MM.1S (cell line): ENCODE data around the gene PRUNE2.

Experiments used
- DNase-seq: peaks from one replicate; pipeline ENCODE4 v3.0.0-alpha.2; 2015
- H2AFZ ChIP-seq: fragments of 300-600 bp; sonication (generic); 2 replicates; pipeline ENCODE4 v1.6.0; 2016; ENCODE audit warnings: antibody characterized with exemption, low read length
- H3F3A ChIP-seq: fragments of 300-600 bp; sonication (generic); 2 replicates; pipeline ENCODE4 v1.6.1; 2016; ENCODE audit warnings: mild to moderate bottlenecking, antibody characterized with exemption, low read length, moderate library complexity, mixed read lengths; ENCODE audit not compliant: insufficient read depth
- H3K27ac ChIP-seq: fragments of 300-600 bp; sonication (generic); 2 replicates; pipeline ENCODE4 v1.5.1; 2016; ENCODE audit warnings: mild to moderate bottlenecking, low read length
- H3K27me3 ChIP-seq: fragments of 300-600 bp; sonication (generic); replicated peaks from 2 replicates; pipeline ENCODE4 v1.6.0; 2016; ENCODE audit warnings: low read length; ENCODE audit not compliant: insufficient read depth
- H3K36me3 ChIP-seq: fragments of 300-600 bp; sonication (generic); replicated peaks from 2 replicates; pipeline ENCODE4 v1.6.1; 2016; ENCODE audit warnings: mild to moderate bottlenecking, low read length, mixed read lengths; ENCODE audit not compliant: insufficient read depth
- H3K4me1 ChIP-seq: fragments of 300-600 bp; sonication (generic); 2 replicates; pipeline ENCODE4 v1.6.1; 2016; ENCODE audit warnings: low read length, mixed read lengths
- H3K4me2 ChIP-seq: fragments of 300-600 bp; sonication (generic); 2 replicates; pipeline ENCODE4 v1.6.0; 2016; ENCODE audit warnings: low read depth, low read length
- H3K4me3 ChIP-seq: fragments of 300-600 bp; sonication (generic); 2 replicates; pipeline ENCODE4 v1.5.1; 2016; ENCODE audit warnings: low read length, mixed read lengths
- H3K79me2 ChIP-seq: fragments of 300-600 bp; sonication (generic); 2 replicates; pipeline ENCODE4 v1.6.1; 2016; ENCODE audit warnings: mixed run types, low read length, mixed read lengths
- H3K9ac ChIP-seq: fragments of 300-600 bp; sonication (generic); 2 replicates; pipeline ENCODE4 v1.6.1; 2016; ENCODE audit warnings: low read length, mixed read lengths
- H3K9me2 ChIP-seq: fragments of 300-600 bp; sonication (generic); replicated peaks from 2 replicates; pipeline ENCODE4 v1.6.1; 2016; ENCODE audit warnings: mild to moderate bottlenecking, low read length, mixed read lengths; ENCODE audit not compliant: insufficient read depth
- H3K9me3 ChIP-seq: fragments of 300-600 bp; sonication (generic); replicated peaks from 2 replicates; pipeline ENCODE4 v1.6.1; 2016; ENCODE audit warnings: mild to moderate bottlenecking, low read length, mixed read lengths; ENCODE audit not compliant: insufficient read depth
- H4K20me1 ChIP-seq: fragments of 300-600 bp; sonication (generic); 2 replicates; pipeline ENCODE4 v1.6.1; 2016; ENCODE audit warnings: mild to moderate bottlenecking, low read length, moderate library complexity, mixed read lengths; ENCODE audit not compliant: insufficient read depth
- CTCF ChIP-seq: fragments of 300-600 bp; sonication (generic); IDR thresholded peaks from 2 replicates; pipeline ENCODE4 v1.5.1; 2016; ENCODE audit warnings: antibody characterized with exemption, low read length, mixed read lengths
- EZH2 ChIP-seq: fragments of 300-600 bp; sonication (generic); optimal IDR thresholded peaks from 2 replicates; pipeline ENCODE3; 2017; ENCODE audit warnings: low read depth, mild to moderate bottlenecking, antibody characterized with exemption, low read length, mixed read lengths
- EZH2phosphoT487 ChIP-seq: fragments of 300-600 bp; sonication (generic); IDR thresholded peaks from 2 replicates; pipeline ENCODE4 v1.6.1; 2018; ENCODE audit warnings: antibody characterized with exemption, low read length

PRUNE2 gene

GRCh38 chr9:76916231-76916630, 10.3 kb upstream of the PRUNE2 start:
- H3K9me3 ChIP-seq, result no peaks in the 10 kb centered on the region
- H3K27ac ChIP-seq, result no peak overlapping the region
- no peaks in the 10 kb centered on the region for H3K36me3 ChIP-seq
- no peaks in the 10 kb centered on the region for H3K79me2 ChIP-seq
- no peak overlapping the region for H3K4me2 ChIP-seq
- H2AFZ ChIP-seq, result no peak overlapping the region
- H3K4me1 ChIP-seq, result no peaks in the 10 kb centered on the region
- no peaks in the 10 kb centered on the region for H3K9me2 ChIP-seq
- H3F3A ChIP-seq, result no peaks in the 10 kb centered on the region
- DNase-seq, result no peak
- H3K4me3 ChIP-seq, result no peak overlapping the region
- H4K20me1 ChIP-seq, result no peaks in the 10 kb centered on the region
- H3K9ac ChIP-seq, result no peak overlapping the region
- H3K27me3 ChIP-seq, result no peaks in the 10 kb centered on the region
- TF ChIP-seq EZH2, result no peak

- H3K9ac ChIP-seq, result no peak overlapping the region
- no peak overlapping the region for H3K4me2 ChIP-seq
- no peak overlapping the region for H3K4me3 ChIP-seq
These were observed 7.6 kb upstream of the PRUNE2 start for GRCh38 chr9:76913467-76913866.

GRCh38 chr9:76912636-76913275, 6.8 kb upstream of the PRUNE2 start:
- H3K9me3 ChIP-seq, result no peaks in the 10 kb centered on the region
- no peak overlapping the region for H3K4me3 ChIP-seq
- H3K9ac ChIP-seq, result no peak overlapping the region
- no peaks in the 10 kb centered on the region for H3K27me3 ChIP-seq
- H3F3A ChIP-seq, result no peaks in the 10 kb centered on the region
- no peak for DNase-seq
- no peak overlapping the region for H2AFZ ChIP-seq
- no peaks in the 10 kb centered on the region for H3K36me3 ChIP-seq
- TF ChIP-seq CTCF (no peak), EZH2phosphoT487 (no peak), EZH2 (no peak)
- H4K20me1 ChIP-seq, result no peaks in the 10 kb centered on the region
- no peak overlapping the region for H3K27ac ChIP-seq
- H3K4me1 ChIP-seq, result no peaks in the 10 kb centered on the region
- H3K9me2 ChIP-seq, result no peaks in the 10 kb centered on the region
- no peak overlapping the region for H3K4me2 ChIP-seq
- H3K79me2 ChIP-seq, result no peaks in the 10 kb centered on the region

More at GRCh38 chr9:76913467-76913866, 7.6 kb upstream of the PRUNE2 start:
- H3K4me1 ChIP-seq, result no peaks in the 10 kb centered on the region
- H3K27me3 ChIP-seq, result no peaks in the 10 kb centered on the region
- H3K79me2 ChIP-seq, result no peaks in the 10 kb centered on the region
- no peaks in the 10 kb centered on the region for H3F3A ChIP-seq
- H3K9me3 ChIP-seq, result no peaks in the 10 kb centered on the region
- H3K9me2 ChIP-seq, result no peaks in the 10 kb centered on the region
- TF ChIP-seq EZH2 (no peak), EZH2phosphoT487 (no peak), CTCF (no peak)
- no peak for DNase-seq
- no peak overlapping the region for H3K27ac ChIP-seq
- H3K36me3 ChIP-seq, result no peaks in the 10 kb centered on the region
- H4K20me1 ChIP-seq, result no peaks in the 10 kb centered on the region
- no peak overlapping the region for H2AFZ ChIP-seq

GRCh38 chr9:76911971-76912370, 6.1 kb upstream of the PRUNE2 start:
- TF ChIP-seq EZH2 (no peak), EZH2phosphoT487 (no peak), CTCF (no peak)
- H3K4me2 ChIP-seq, result no peak overlapping the region

More at GRCh38 chr9:76911971-76912370, 6.1 kb upstream of the PRUNE2 start:
- no peaks in the 10 kb centered on the region for H3K36me3 ChIP-seq
- DNase-seq, result no peak
- no peaks in the 10 kb centered on the region for H3F3A ChIP-seq
- no peak overlapping the region for H3K4me3 ChIP-seq
- H3K4me1 ChIP-seq, result no peaks in the 10 kb centered on the region
- H3K27ac ChIP-seq, result no peak overlapping the region
- no peaks in the 10 kb centered on the region for H4K20me1 ChIP-seq
- no peak overlapping the region for H3K9ac ChIP-seq
- H3K79me2 ChIP-seq, result no peaks in the 10 kb centered on the region
- H3K9me3 ChIP-seq, result no peaks in the 10 kb centered on the region
- H3K27me3 ChIP-seq, result no peaks in the 10 kb centered on the region
- H2AFZ ChIP-seq, result no peak overlapping the region
- H3K9me2 ChIP-seq, result no peaks in the 10 kb centered on the region
